Parathyroid adenoma (tissue), 2 donors: Measurements from ENCODE around the gene F10.
"Not testable (repeated sequence)": the region's sequence is repeated elsewhere in the genome, so short reads cannot be mapped to it uniquely, and the experiment has no call there.

Experiments
- H2AFZ ChIP-seq: fragments of 300-600 bp; sonication (generic); one replicate; pipeline ENCODE4 v1.7.0; 2017; ENCODE audit warnings: antibody characterized with exemption, mild to moderate bottlenecking
- H3K27ac ChIP-seq: fragments of 300-600 bp; sonication (generic); one replicate; pipeline ENCODE4 v1.7.0; 2017
- H3K27me3 ChIP-seq: fragments of 300-600 bp; sonication (generic); one replicate; pipeline ENCODE4 v1.7.0; 2017; ENCODE audit warnings: low read length; ENCODE audit not compliant: control insufficient read depth, insufficient read depth
- H3K36me3 ChIP-seq: fragments of 300-600 bp; sonication (generic); one replicate; pipeline ENCODE4 v1.7.0; 2017; ENCODE audit warnings: low read length; ENCODE audit not compliant: control insufficient read depth, insufficient read depth
- H3K4me1 ChIP-seq: fragments of 300-600 bp; sonication (generic); one replicate; pipeline ENCODE4 v1.7.0; 2017; ENCODE audit warnings: control low read depth
- H3K4me2 ChIP-seq: fragments of 300-600 bp; sonication (generic); one replicate; pipeline ENCODE4 v1.7.0; 2017; ENCODE audit warnings: low read length
- H3K4me3 ChIP-seq: fragments of 300-600 bp; sonication (generic); one replicate; pipeline ENCODE4 v1.7.0; 2017; ENCODE audit warnings: low read depth, low read length
- H3K79me2 ChIP-seq: fragments of 300-600 bp; sonication (generic); one replicate; pipeline ENCODE4 v1.7.0; 2017; ENCODE audit warnings: control low read depth
- H3K9ac ChIP-seq: fragments of 300-600 bp; sonication (generic); one replicate; pipeline ENCODE4 v1.7.0; 2017; ENCODE audit warnings: mild to moderate bottlenecking
- H3K9me3 ChIP-seq: fragments of 300-600 bp; sonication (generic); one replicate; pipeline ENCODE4 v1.7.0; 2017; ENCODE audit warnings: low read length; ENCODE audit not compliant: control insufficient read depth
- TF ChIP-seq, protein P1 (sequence below): fragments of 300-600 bp; sonication (generic); IDR thresholded peaks from one replicate; pipeline ENCODE4 v1.7.0; 2017; ENCODE audit warnings: antibody characterized with exemption, mild to moderate bottlenecking
- donor health status: primary hyperparathyroidism.

F10 gene

DNA sequence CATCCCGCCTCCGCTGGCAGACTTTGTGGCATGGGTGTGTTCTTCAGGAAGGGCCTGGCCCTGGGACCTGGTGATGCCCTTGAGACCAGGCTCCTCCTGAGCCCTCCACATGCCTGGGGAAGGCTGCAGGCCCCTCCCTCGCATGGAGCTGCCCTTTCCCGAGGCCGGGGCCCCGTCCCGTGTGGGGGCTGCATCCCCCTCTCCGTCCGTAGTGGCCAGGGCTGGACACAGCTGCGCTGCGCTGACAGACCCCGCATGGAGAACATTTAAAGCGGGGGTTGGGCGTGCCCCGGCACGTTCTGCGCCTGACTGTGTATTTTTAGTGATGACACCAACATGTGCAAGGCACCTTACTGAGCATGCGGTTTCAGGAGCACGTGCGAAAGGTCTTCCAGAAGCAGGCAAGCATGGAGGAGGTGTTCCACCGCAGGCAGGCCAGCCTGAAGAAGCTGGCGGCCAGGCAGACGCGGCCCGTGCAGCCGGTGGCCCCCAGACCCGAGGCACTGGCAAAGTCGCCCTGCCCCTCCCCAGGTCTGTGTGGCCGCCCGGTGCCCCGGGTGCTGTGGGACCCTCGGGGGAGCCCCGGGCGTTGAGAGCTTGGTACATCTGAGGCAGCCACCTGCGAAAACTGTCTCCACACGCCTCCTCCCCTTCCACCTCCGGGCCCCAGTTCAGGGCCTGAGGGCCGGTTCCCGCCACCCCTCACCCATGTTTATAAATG lies 45.8 kb upstream of the F10 start:
- no peaks in the 10 kb centered on the region for H3K4me1 ChIP-seq
- H3K27me3 ChIP-seq: no peaks in the 10 kb centered on the region
- H3K9me3 ChIP-seq: no peaks in the 10 kb centered on the region
- no peak overlapping the region for H3K27ac ChIP-seq
- TF ChIP-seq, protein P1, sequence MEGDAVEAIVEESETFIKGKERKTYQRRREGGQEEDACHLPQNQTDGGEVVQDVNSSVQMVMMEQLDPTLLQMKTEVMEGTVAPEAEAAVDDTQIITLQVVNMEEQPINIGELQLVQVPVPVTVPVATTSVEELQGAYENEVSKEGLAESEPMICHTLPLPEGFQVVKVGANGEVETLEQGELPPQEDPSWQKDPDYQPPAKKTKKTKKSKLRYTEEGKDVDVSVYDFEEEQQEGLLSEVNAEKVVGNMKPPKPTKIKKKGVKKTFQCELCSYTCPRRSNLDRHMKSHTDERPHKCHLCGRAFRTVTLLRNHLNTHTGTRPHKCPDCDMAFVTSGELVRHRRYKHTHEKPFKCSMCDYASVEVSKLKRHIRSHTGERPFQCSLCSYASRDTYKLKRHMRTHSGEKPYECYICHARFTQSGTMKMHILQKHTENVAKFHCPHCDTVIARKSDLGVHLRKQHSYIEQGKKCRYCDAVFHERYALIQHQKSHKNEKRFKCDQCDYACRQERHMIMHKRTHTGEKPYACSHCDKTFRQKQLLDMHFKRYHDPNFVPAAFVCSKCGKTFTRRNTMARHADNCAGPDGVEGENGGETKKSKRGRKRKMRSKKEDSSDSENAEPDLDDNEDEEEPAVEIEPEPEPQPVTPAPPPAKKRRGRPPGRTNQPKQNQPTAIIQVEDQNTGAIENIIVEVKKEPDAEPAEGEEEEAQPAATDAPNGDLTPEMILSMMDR: no peak
- H3K4me3 ChIP-seq: no peak overlapping the region
- no peak overlapping the region for H3K4me2 ChIP-seq
- no peak overlapping the region for H3K9ac ChIP-seq
- no peak overlapping the region for H2AFZ ChIP-seq
- no peaks in the 10 kb centered on the region for H3K79me2 ChIP-seq
- H3K36me3 ChIP-seq: no peaks in the 10 kb centered on the region

DNA sequence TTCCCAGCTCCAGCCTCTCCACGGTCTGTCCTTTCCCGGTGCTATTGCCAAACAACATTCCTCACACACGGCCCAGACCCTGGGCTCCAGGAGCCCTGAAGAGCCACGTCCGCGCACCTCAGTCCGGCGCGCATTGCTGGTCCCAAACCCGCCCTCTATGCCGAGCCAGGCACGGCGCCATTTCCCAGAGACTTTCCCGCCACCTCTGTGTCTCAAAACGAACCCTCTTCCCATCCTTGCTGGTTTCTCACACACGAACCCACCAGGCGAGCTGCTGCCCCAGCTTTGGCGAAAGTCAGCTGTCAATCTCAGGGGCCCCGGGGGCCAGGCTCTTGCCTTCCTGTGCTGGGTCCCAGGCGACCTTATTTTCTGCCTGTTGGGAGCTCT lies 45.0 kb upstream of the F10 start:
- no peaks in the 10 kb centered on the region for H3K4me1 ChIP-seq
- H3K4me3 ChIP-seq: no peak overlapping the region
- H3K9ac ChIP-seq: no peak overlapping the region
- TF ChIP-seq, protein P1: no peak
- no peaks in the 10 kb centered on the region for H3K36me3 ChIP-seq
- H3K27me3 ChIP-seq: no peaks in the 10 kb centered on the region
- H3K9me3 ChIP-seq: no peaks in the 10 kb centered on the region
- no peaks in the 10 kb centered on the region for H3K79me2 ChIP-seq
- H3K27ac ChIP-seq: no peak overlapping the region
- H2AFZ ChIP-seq: no peak overlapping the region
- no peak overlapping the region for H3K4me2 ChIP-seq

DNA sequence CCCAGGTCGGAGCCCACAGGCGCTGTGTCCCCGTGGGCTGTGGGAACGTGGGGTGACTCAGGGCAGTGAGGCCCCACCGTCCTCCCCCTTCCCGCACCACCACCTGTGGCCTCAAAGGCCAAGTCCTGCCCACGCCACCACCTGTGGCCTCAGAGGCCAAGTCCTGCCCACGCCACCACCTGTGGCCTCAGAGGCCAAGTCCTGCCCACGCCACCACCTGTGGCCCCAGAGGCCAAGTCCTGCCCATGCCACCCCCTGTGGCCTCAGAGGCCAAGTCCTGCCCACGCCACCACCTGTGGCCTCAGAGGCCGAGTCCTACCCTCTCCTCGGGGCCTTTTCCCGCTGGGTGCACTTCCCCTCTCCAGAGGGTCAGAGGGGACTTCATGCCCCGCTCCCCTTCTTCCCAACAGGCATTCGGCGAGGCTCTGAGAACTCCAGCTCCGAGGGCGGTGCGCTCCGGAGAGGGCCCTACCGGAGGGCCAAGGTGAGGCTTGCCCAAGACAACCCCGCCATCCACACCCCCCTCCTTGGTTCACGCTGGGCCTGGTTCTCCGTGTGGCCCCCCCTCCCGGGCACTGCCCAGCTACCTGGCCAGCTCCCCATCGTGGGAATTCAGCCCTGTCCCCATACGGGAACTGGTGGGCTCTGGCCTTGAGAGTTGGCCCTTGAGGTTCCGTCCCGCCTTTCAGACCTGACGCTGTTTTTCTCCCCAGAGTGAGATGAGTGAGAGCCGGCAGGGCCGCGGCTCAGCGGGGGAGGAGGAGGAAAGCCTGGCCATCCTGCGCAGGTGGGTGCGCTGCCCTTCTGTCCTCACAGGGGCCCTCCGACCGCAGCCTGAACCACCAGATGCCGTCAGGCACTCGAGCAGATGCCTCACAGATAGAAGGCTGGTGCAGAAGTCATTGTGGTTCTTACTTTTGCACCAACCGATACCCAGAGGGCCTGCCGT lies 44.4 kb upstream of the F10 start:
- H3K4me3 ChIP-seq: no peak overlapping the region
- no peak overlapping the region for H3K4me2 ChIP-seq
- no peak overlapping the region for H3K9ac ChIP-seq
- no peak overlapping the region for H3K27ac ChIP-seq
- no peaks in the 10 kb centered on the region for H3K79me2 ChIP-seq
- no peaks in the 10 kb centered on the region for H3K4me1 ChIP-seq
- H3K36me3 ChIP-seq: no peaks in the 10 kb centered on the region
- H2AFZ ChIP-seq: no peak overlapping the region
- no peaks in the 10 kb centered on the region for H3K9me3 ChIP-seq
- no peaks in the 10 kb centered on the region for H3K27me3 ChIP-seq
- TF ChIP-seq, protein P1: no peak

DNA sequence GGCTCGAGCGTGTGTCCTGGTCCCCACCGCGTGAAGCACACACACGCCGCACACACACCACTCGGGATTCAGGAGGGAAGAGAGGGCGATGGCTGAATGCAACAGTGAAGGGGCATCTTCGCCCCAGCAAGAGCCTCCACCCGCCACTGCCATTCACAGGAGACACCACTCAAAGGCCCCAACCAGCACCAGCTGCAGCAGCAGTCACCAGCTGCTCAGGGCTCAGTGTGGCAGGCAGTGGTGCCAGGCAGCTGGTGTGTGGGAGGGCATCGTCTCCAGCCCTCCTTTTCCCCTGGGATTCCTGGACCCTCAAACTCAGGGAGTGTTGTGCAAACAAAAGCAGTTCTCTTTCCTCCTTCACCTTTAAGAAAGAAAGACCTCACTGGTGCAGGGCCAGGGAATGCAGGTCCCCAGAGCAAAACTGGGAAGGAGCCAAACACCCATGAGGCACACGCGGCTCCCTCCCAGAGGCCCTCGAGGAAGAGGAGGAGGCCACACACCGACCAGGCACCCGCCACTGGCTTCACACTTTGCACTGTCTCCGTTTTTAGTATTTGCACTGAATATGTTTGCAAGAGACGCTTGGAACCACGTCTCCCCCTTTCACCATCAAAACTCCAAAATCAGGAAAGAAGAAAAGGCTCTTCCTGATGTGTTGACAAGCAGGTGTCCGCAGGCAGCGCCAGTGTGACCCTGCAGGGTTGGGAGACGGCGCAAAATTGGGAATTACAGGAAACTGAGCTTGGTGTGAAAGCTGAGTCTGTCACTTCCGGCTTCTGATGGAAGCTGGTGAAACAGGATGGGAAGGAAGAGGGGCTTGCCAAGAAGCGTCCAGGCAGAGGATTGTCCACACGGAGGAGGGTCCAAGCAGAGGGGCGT lies 43.5 kb upstream of the F10 start:
- Histone ChIP-seq H3K9ac (no peak overlapping the region), H3K27ac (no peak overlapping the region), H3K4me1 (no peaks in the 10 kb centered on the region), H3K4me3 (no peak overlapping the region), H3K36me3 (no peaks in the 10 kb centered on the region), H3K79me2 (no peaks in the 10 kb centered on the region), H2AFZ (no peak overlapping the region), H3K27me3 (no peaks in the 10 kb centered on the region), H3K4me2 (no peak overlapping the region), H3K9me3 (no peaks in the 10 kb centered on the region)
- TF ChIP-seq, protein P1: no peak

DNA sequence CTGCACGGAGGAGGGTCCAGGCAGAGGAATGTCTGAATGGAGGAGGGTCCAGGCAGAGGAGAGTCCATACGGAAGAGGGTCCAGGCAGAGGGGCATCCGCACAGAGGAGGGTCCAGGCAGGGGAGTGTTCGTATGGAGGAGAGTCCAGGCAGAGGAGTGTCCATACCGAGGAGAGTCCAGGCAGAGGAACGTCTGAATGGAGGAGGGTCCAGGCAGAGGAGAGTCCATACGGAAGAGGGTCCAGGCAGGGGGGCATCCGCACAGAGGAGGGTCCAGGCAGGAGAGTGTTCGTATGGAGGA lies 42.9 kb upstream of the F10 start:
- not testable (repeated sequence) for H3K36me3 ChIP-seq, H3K9ac ChIP-seq, H3K4me1 ChIP-seq, H2AFZ ChIP-seq, H3K79me2 ChIP-seq, H3K27me3 ChIP-seq, H3K4me2 ChIP-seq, H3K9me3 ChIP-seq, H3K27ac ChIP-seq, H3K4me3 ChIP-seq
